Esophagus muscularis mucosa (tissue), 3 donors: ENCODE results near the gene SENP6.

Experiments
- CTCF ChIP-seq, 3 experiments: fragments of 200-600 bp in 2 of 3; fragments of 450-650 bp in 1 of 3; sonication (generic) in 2 of 3; IDR thresholded peaks; one replicate each; pipeline ENCODE4 v1.5.1; 2017 to 2019; ENCODE audit warnings: antibody characterized with exemption in 3 of 3, mild to moderate bottlenecking in 2 of 3, moderate library complexity in 1 of 3
- POLR2A ChIP-seq: fragments of 450-650 bp; IDR thresholded peaks from one replicate; pipeline ENCODE4 v1.6.1; 2017; ENCODE audit warnings: antibody characterized with exemption, moderate library complexity, mild to moderate bottlenecking, low read depth

GRCh38 chr6:75609639-75610590 lies 8.2 kb downstream of the SENP6 start:
- TF ChIP-seq POLR2A (no peak), CTCF (IDR thresholded peaks at IDR 0.05) (no peak)
